ENCODE data around the gene DGKI. TPM values are rescaled to one million over a fixed set of nuclear protein-coding genes. Genes with fewer than 3 reads are reported as not detected.

DGKI gene
- total RNA-seq, 2 donors from 2014 or later: 0.04 to 0.64 TPM

- 84 to 94% methylated on average over 3 to 6 of the region's 6 CpGs for WGBS, 2 experiments (ENCODE audit: insufficient coverage in 1 of 2, insufficient read length in 1 of 2)
- H3K27ac Mint-ChIP-seq: no peak overlapping the region
- no peak overlapping the region for H3K4me3 Mint-ChIP-seq
These were observed 311.2 kb downstream of the DGKI start for GRCh38 chr7:137535579-137535978.

GRCh38 chr7:137531671-137532070 is 315.1 kb downstream of the DGKI start:
- Mint-ChIP-seq H3K27ac (no peak overlapping the region), H3K36me3 (ENCODE audit: low read depth) (no peaks in the 10 kb centered on the region), H3K27me3 (ENCODE audit: insufficient read depth) (no peaks in the 10 kb centered on the region), H3K9me3 (no peaks in the 10 kb centered on the region), H3K4me3 (no peak overlapping the region), H3K4me1 (peaks cover 2% of the 10 kb centered on the region)
- Histone ChIP-seq H3K9me3 (ENCODE audit: control insufficient read depth, low read length) (no peaks in the 10 kb centered on the region), H3K36me3 (ENCODE audit: control insufficient read depth, insufficient read depth, low read length) (no peaks in the 10 kb centered on the region), H3K27me3 (ENCODE audit: control insufficient read depth, insufficient read depth, low read length, poor library complexity, severe bottlenecking) (no peaks in the 10 kb centered on the region), H3K4me1 (ENCODE audit: control insufficient read depth, insufficient read depth, low read length) (no peaks in the 10 kb centered on the region), H3K4me3 (ENCODE audit: low read length) (no peak overlapping the region), H3K27ac (ENCODE audit: low read depth, low read length) (no peak overlapping the region), H3K9ac (ENCODE audit: extremely low read depth, low read length, poor library complexity, severe bottlenecking) (no peak overlapping the region)
- TF ChIP-seq CTCF (conservative IDR thresholded peaks at IDR 0.05): no peak
- no peak for DNase-seq
- 85% methylated on average over 3 of the region's 4 CpGs; no CpG with 5 or more reads in 1 of the 2 experiments for WGBS, 2 experiments (ENCODE audit: insufficient coverage in 1 of 2, insufficient read length in 1 of 2)

More at GRCh38 chr7:137535579-137535978, 311.2 kb downstream of the DGKI start:
- TF ChIP-seq CTCF (conservative IDR thresholded peaks at IDR 0.05): no peak
- H3K4me3 ChIP-seq (ENCODE audit: low read length): no peak overlapping the region
- no peaks in the 10 kb centered on the region for H3K36me3 ChIP-seq (ENCODE audit: control insufficient read depth, insufficient read depth, low read length)
- H3K27ac ChIP-seq (ENCODE audit: low read depth, low read length): no peak overlapping the region
- Mint-ChIP-seq H3K27me3 (ENCODE audit: insufficient read depth) (no peaks in the 10 kb centered on the region), H3K9me3 (no peaks in the 10 kb centered on the region), H3K36me3 (ENCODE audit: low read depth) (no peaks in the 10 kb centered on the region), H3K4me1 (peaks cover 2% of the 10 kb centered on the region)
- H3K4me1 ChIP-seq (ENCODE audit: control insufficient read depth, insufficient read depth, low read length): no peaks in the 10 kb centered on the region
- no peaks in the 10 kb centered on the region for H3K9me3 ChIP-seq (ENCODE audit: control insufficient read depth, low read length)
- H3K9ac ChIP-seq (ENCODE audit: extremely low read depth, low read length, poor library complexity, severe bottlenecking): no peak overlapping the region
- no peaks in the 10 kb centered on the region for H3K27me3 ChIP-seq (ENCODE audit: control insufficient read depth, insufficient read depth, low read length, poor library complexity, severe bottlenecking)
- no peak for DNase-seq

GRCh38 chr7:137527634-137528033 is 319.1 kb downstream of the DGKI start:
- WGBS, 2 experiments (ENCODE audit: insufficient coverage in 1 of 2, insufficient read length in 1 of 2): no CpG with 5 or more reads among the region's 2 CpGs
- Histone ChIP-seq H3K27me3 (ENCODE audit: control insufficient read depth, insufficient read depth, low read length, poor library complexity, severe bottlenecking) (no peaks in the 10 kb centered on the region), H3K9me3 (ENCODE audit: control insufficient read depth, low read length) (no peaks in the 10 kb centered on the region), H3K4me1 (ENCODE audit: control insufficient read depth, insufficient read depth, low read length) (no peaks in the 10 kb centered on the region), H3K9ac (ENCODE audit: extremely low read depth, low read length, poor library complexity, severe bottlenecking) (no peak overlapping the region), H3K27ac (ENCODE audit: low read depth, low read length) (no peak overlapping the region), H3K4me3 (ENCODE audit: low read length) (no peak overlapping the region), H3K36me3 (ENCODE audit: control insufficient read depth, insufficient read depth, low read length) (no peaks in the 10 kb centered on the region)
- H3K27me3 Mint-ChIP-seq (ENCODE audit: insufficient read depth): peaks cover 2% of the 10 kb centered on the region
- no peaks in the 10 kb centered on the region for H3K36me3 Mint-ChIP-seq (ENCODE audit: low read depth)
- H3K4me1 Mint-ChIP-seq: no peaks in the 10 kb centered on the region
- H3K4me3 Mint-ChIP-seq: no peak overlapping the region
- no peak overlapping the region for H3K27ac Mint-ChIP-seq
- TF ChIP-seq CTCF (conservative IDR thresholded peaks at IDR 0.05): no peak
- DNase-seq: no peak
- H3K9me3 Mint-ChIP-seq: no peaks in the 10 kb centered on the region
